Astrocyte (in vitro differentiated cells and primary cell): Measurements from ENCODE around the gene GLYATL3. TPM values are rescaled to one million over a fixed set of nuclear protein-coding genes. Genes with fewer than 3 reads are reported as not detected.

Experiments used
- DNase-seq: peaks from one replicate; pipeline ENCODE4 v3.0.0-alpha.2; 2010; ENCODE audit warnings: low read depth
- FAIRE-seq: peaks from 2 replicates; lab custom pipeline; 2011; peaks lifted over from hg19 to GRCh38; lab: Jason Lieb, UNC
- H2AFZ ChIP-seq: 2 replicates; pipeline ENCODE4 v1.6.0; 2012; ENCODE audit warnings: low read depth, low read length, inconsistent platforms
- H3K27ac ChIP-seq: 2 replicates; pipeline ENCODE4 v1.5.1; 2011; ENCODE audit warnings: low read depth, low read length, inconsistent platforms
- H3K27me3 ChIP-seq: 2 replicates; pipeline ENCODE4 v1.6.0; 2011; ENCODE audit warnings: low read length, inconsistent platforms; ENCODE audit not compliant: insufficient read depth
- H3K36me3 ChIP-seq: 2 replicates; pipeline ENCODE4 v1.5.1; 2011; ENCODE audit warnings: low read length, inconsistent platforms; ENCODE audit not compliant: insufficient read depth
- H3K4me1 ChIP-seq: 2 replicates; pipeline ENCODE4 v1.5.1; 2011; ENCODE audit warnings: low read length, inconsistent platforms; ENCODE audit not compliant: insufficient read depth
- H3K4me2 ChIP-seq: 2 replicates; pipeline ENCODE4 v1.6.0; 2012; ENCODE audit warnings: low read length, inconsistent platforms
- H3K4me3 ChIP-seq: 2 replicates; pipeline ENCODE4 v1.5.1; 2011; ENCODE audit warnings: low read depth, mild to moderate bottlenecking, low read length, inconsistent platforms; ENCODE audit not compliant: insufficient read depth
- H3K79me2 ChIP-seq: 2 replicates; pipeline ENCODE4 v1.6.0; 2012; ENCODE audit warnings: mild to moderate bottlenecking, low read length, inconsistent platforms; ENCODE audit not compliant: insufficient read depth
- H3K9ac ChIP-seq: 2 replicates; pipeline ENCODE4 v1.6.0; 2012; ENCODE audit warnings: mild to moderate bottlenecking, low read length, inconsistent platforms
- H3K9me3 ChIP-seq: 2 replicates; pipeline ENCODE4 v1.5.1; 2012; ENCODE audit warnings: low read depth, mild to moderate bottlenecking, low read length, inconsistent platforms; ENCODE audit not compliant: insufficient read depth
- H4K20me1 ChIP-seq: 2 replicates; pipeline ENCODE4 v1.6.0; 2012; ENCODE audit warnings: low read length, inconsistent platforms; ENCODE audit not compliant: insufficient read depth
- H3K27ac Mint-ChIP-seq: one replicate; pipeline ENCODE4 v1.8.0; 2021; ENCODE audit warnings: mild to moderate bottlenecking, mixed read lengths; ENCODE audit not compliant: unreplicated experiment
- H3K27me3 Mint-ChIP-seq: one replicate; pipeline ENCODE4 v1.8.0; 2021; ENCODE audit warnings: low read depth, mixed read lengths; ENCODE audit not compliant: unreplicated experiment
- H3K36me3 Mint-ChIP-seq: one replicate; pipeline ENCODE4 v1.8.0; 2021; ENCODE audit warnings: low read depth, mixed read lengths; ENCODE audit not compliant: unreplicated experiment
- H3K4me1 Mint-ChIP-seq: one replicate; pipeline ENCODE4 v1.8.0; 2021; ENCODE audit warnings: low read depth, mixed read lengths; ENCODE audit not compliant: unreplicated experiment
- H3K4me3 Mint-ChIP-seq: one replicate; pipeline ENCODE4 v1.8.0; 2021; ENCODE audit warnings: mild to moderate bottlenecking, moderate library complexity, mixed read lengths; ENCODE audit not compliant: unreplicated experiment
- H3K9me3 Mint-ChIP-seq: one replicate; pipeline ENCODE4 v1.8.0; 2021; ENCODE audit warnings: mild to moderate bottlenecking, mixed read lengths; ENCODE audit not compliant: unreplicated experiment
- CTCF ChIP-seq: IDR thresholded peaks from 2 replicates; pipeline ENCODE4 v1.5.1; 2011; ENCODE audit warnings: low read depth, mild to moderate bottlenecking, inconsistent platforms, low read length, moderate library complexity; ENCODE audit not compliant: insufficient read depth
- EZH2 ChIP-seq: IDR thresholded peaks from 2 replicates; pipeline ENCODE4 v1.6.1; 2012; ENCODE audit warnings: mild to moderate bottlenecking, low read length, inconsistent platforms; ENCODE audit not compliant: insufficient read depth
- total RNA-seq: library from RNA; stranded (reverse); gene quantifications from 2 replicates; pipeline ENCODE4 v1.2.1, GENCODE V29; 2021

The GLYATL3 gene
- total RNA-seq, 1 donor from 2014 or later = not detected

GRCh38 chr6:49539102-49539501, 39.4 kb downstream of the GLYATL3 start:
- Mint-ChIP-seq H3K36me3 (no peaks in the 10 kb centered on the region), H3K27ac (no peak overlapping the region), H3K9me3 (no peaks in the 10 kb centered on the region), H3K27me3 (no peaks in the 10 kb centered on the region), H3K4me1 (peaks cover 8% of the 10 kb centered on the region), H3K4me3 (no peak overlapping the region)
- no peak overlapping the region for H3K4me3 ChIP-seq
- H4K20me1 ChIP-seq = no peaks in the 10 kb centered on the region
- H3K36me3 ChIP-seq = no peaks in the 10 kb centered on the region
- no peak overlapping the region for H3K4me2 ChIP-seq
- H3K4me1 ChIP-seq = peaks cover 8% of the 10 kb centered on the region
- TF ChIP-seq CTCF = no peak
- no peak for TF ChIP-seq EZH2
- no peaks in the 10 kb centered on the region for H3K9me3 ChIP-seq
- no peak for DNase-seq
- no peak overlapping the region for H3K27ac ChIP-seq
- no peaks in the 10 kb centered on the region for H3K27me3 ChIP-seq
- no peak overlapping the region for H2AFZ ChIP-seq
- H3K9ac ChIP-seq = no peak overlapping the region
- FAIRE-seq = no peak
- H3K79me2 ChIP-seq = no peaks in the 10 kb centered on the region

- Histone ChIP-seq H3K9me3 (no peaks in the 10 kb centered on the region), H4K20me1 (no peaks in the 10 kb centered on the region), H3K27me3 (no peaks in the 10 kb centered on the region), H3K36me3 (no peaks in the 10 kb centered on the region), H3K79me2 (no peaks in the 10 kb centered on the region), H3K4me3 (no peak overlapping the region), H2AFZ (no peak overlapping the region), H3K27ac (peak overlapping the region; percentile 53), H3K4me1 (peaks cover 8% of the 10 kb centered on the region), H3K4me2 (no peak overlapping the region), H3K9ac (no peak overlapping the region)
- no peak overlapping the region for H3K4me3 Mint-ChIP-seq
- DNase-seq (peak; percentile 14), FAIRE-seq (no peak)
- no peaks in the 10 kb centered on the region for H3K36me3 Mint-ChIP-seq
- H3K27ac Mint-ChIP-seq = no peak overlapping the region
- no peaks in the 10 kb centered on the region for H3K9me3 Mint-ChIP-seq
- no peaks in the 10 kb centered on the region for H3K27me3 Mint-ChIP-seq
- peaks cover 8% of the 10 kb centered on the region for H3K4me1 Mint-ChIP-seq
- TF ChIP-seq EZH2 = no peak
- TF ChIP-seq CTCF = no peak
Observed at GRCh38 chr6:49540614-49541013, 40.9 kb downstream of the GLYATL3 start.

GRCh38 chr6:49541210-49541724, 41.5 kb downstream of the GLYATL3 start:
- FAIRE-seq = no peak

More at GRCh38 chr6:49541210-49541724, 41.5 kb downstream of the GLYATL3 start:
- TF ChIP-seq EZH2 (no peak), CTCF (no peak)
- H3K36me3 ChIP-seq = no peaks in the 10 kb centered on the region
- H3K27ac ChIP-seq = peak overlapping the region; percentile 75
- Mint-ChIP-seq H3K27ac (peak overlapping the region; percentile 91), H3K36me3 (no peaks in the 10 kb centered on the region), H3K4me3 (no peak overlapping the region), H3K27me3 (no peaks in the 10 kb centered on the region), H3K9me3 (no peaks in the 10 kb centered on the region), H3K4me1 (peaks cover 8% of the 10 kb centered on the region)
- no peaks in the 10 kb centered on the region for H3K27me3 ChIP-seq
- peak; percentile 93 for DNase-seq
- H3K4me1 ChIP-seq = peaks cover 8% of the 10 kb centered on the region
- H3K9ac ChIP-seq = peak overlapping the region; percentile 63
- no peaks in the 10 kb centered on the region for H3K9me3 ChIP-seq
- H4K20me1 ChIP-seq = no peaks in the 10 kb centered on the region
- no peak overlapping the region for H3K4me3 ChIP-seq
- no peaks in the 10 kb centered on the region for H3K79me2 ChIP-seq
- H2AFZ ChIP-seq = no peak overlapping the region
- peak overlapping the region; percentile 63 for H3K4me2 ChIP-seq
